ENCODE data around the gene TRIM44. TPM values are rescaled to one million over a fixed set of nuclear protein-coding genes. Genes with fewer than 3 reads are reported as not detected.
A peak's percentile ranks its signal among the peaks of the same experiment; 100 is the strongest.
"Not testable (repeated sequence)": the region's sequence is repeated elsewhere in the genome, so short reads cannot be mapped to it uniquely, and the experiment has no call there.

TRIM44 gene
- polyA plus RNA-seq, 3 donors = 88.7 to 95.1 (median 88.8) TPM

- DNase-seq (ENCODE audit: extremely low read depth in 1 of 11, low read depth in 9 of 11, low spot score in 4 of 11) = no peak
Observed at GRCh38 chr11:35688023-35688422, 25.4 kb downstream of the TRIM44 start.

- no peak for DNase-seq (ENCODE audit: extremely low read depth in 1 of 11, low read depth in 9 of 11, low spot score in 4 of 11)
Observed at GRCh38 chr11:35689081-35689996, 26.8 kb downstream of the TRIM44 start.

GRCh38 chr11:35702126-35702525, 39.6 kb downstream of the TRIM44 start:
- DNase-seq (ENCODE audit: extremely low read depth in 1 of 11, low read depth in 9 of 11, low spot score in 4 of 11) = no peak

GRCh38 chr11:35709376-35709775, 46.8 kb downstream of the TRIM44 start:
- DNase-seq (ENCODE audit: extremely low read depth in 1 of 11, low read depth in 9 of 11, low spot score in 4 of 11) = no peak

- no peak for DNase-seq (ENCODE audit: extremely low read depth in 1 of 11, low read depth in 9 of 11, low spot score in 4 of 11)
Observed at GRCh38 chr11:35711173-35711910, 48.8 kb downstream of the TRIM44 start.

- DNase-seq (ENCODE audit: extremely low read depth in 1 of 11, low read depth in 9 of 11, low spot score in 4 of 11) = no peak
Observed at GRCh38 chr11:35711924-35712323, 49.3 kb downstream of the TRIM44 start.

GRCh38 chr11:35712533-35712932, 50.0 kb downstream of the TRIM44 start:
- DNase-seq (ENCODE audit: extremely low read depth in 1 of 11, low read depth in 9 of 11, low spot score in 4 of 11) = peak in 5 of 11 donors; percentile 20 to 54 (median 51)

GRCh38 chr11:35714882-35715627, 52.5 kb downstream of the TRIM44 start:
- DNase-seq (ENCODE audit: extremely low read depth in 1 of 11, low read depth in 9 of 11, low spot score in 4 of 11) = no peak

- not testable (repeated sequence) for DNase-seq (ENCODE audit: extremely low read depth in 1 of 11, low read depth in 9 of 11, low spot score in 4 of 11)
Observed at GRCh38 chr11:35715677-35716076, 53.1 kb downstream of the TRIM44 start.

GRCh38 chr11:35717043-35717442, 54.5 kb downstream of the TRIM44 start:
- DNase-seq (ENCODE audit: extremely low read depth in 1 of 11, low read depth in 9 of 11, low spot score in 4 of 11) = no peak

- no peak for DNase-seq (ENCODE audit: extremely low read depth in 1 of 11, low read depth in 9 of 11, low spot score in 4 of 11)
Observed at GRCh38 chr11:35717520-35717919, 54.9 kb downstream of the TRIM44 start.

GRCh38 chr11:35721651-35722282, 59.2 kb downstream of the TRIM44 start:
- DNase-seq (ENCODE audit: extremely low read depth in 1 of 11, low read depth in 9 of 11, low spot score in 4 of 11) = no peak

- no peak for DNase-seq (ENCODE audit: extremely low read depth in 1 of 11, low read depth in 9 of 11, low spot score in 4 of 11)
Observed at GRCh38 chr11:35722641-35723040, 60.1 kb downstream of the TRIM44 start.

- DNase-seq (ENCODE audit: extremely low read depth in 1 of 11, low read depth in 9 of 11, low spot score in 4 of 11) = no peak
Observed at GRCh38 chr11:35723493-35723892, 60.9 kb downstream of the TRIM44 start.

GRCh38 chr11:35723913-35724312, 61.3 kb downstream of the TRIM44 start:
- no peak for DNase-seq (ENCODE audit: extremely low read depth in 1 of 11, low read depth in 9 of 11, low spot score in 4 of 11)

- DNase-seq (ENCODE audit: extremely low read depth in 1 of 11, low read depth in 9 of 11, low spot score in 4 of 11) = no peak
Observed at GRCh38 chr11:35725885-35726284, 63.3 kb downstream of the TRIM44 start.

- no peak for DNase-seq (ENCODE audit: extremely low read depth in 1 of 11, low read depth in 9 of 11, low spot score in 4 of 11)
Observed at GRCh38 chr11:35727140-35727539, 64.6 kb downstream of the TRIM44 start.

- no peak for DNase-seq (ENCODE audit: extremely low read depth in 1 of 11, low read depth in 9 of 11, low spot score in 4 of 11)
Observed at GRCh38 chr11:35730254-35730653, 67.7 kb downstream of the TRIM44 start.

All from renal cortex interstitium (tissue), 11 donors.